SK-N-MC (cell line): Measurements from ENCODE around the gene SMYD4.

Experiments used
- EZH2 ChIP-seq: fragments of 200-600 bp; sonication (generic); IDR thresholded peaks from one replicate; pipeline ENCODE4 v1.6.1; 2017; ENCODE audit warnings: antibody characterized with exemption
- FOXP2 ChIP-seq: optimal IDR thresholded peaks from 2 replicates; pipeline ENCODE3; 2011; ENCODE audit warnings: mild to moderate bottlenecking, moderate library complexity; ENCODE audit not compliant: insufficient read depth; ENCODE audit errors: extremely low read length, control extremely low read depth
- POLR2AphosphoS5 ChIP-seq: IDR thresholded peaks from 2 replicates; pipeline ENCODE4 v1.6.1; 2012; ENCODE audit warnings: mild to moderate bottlenecking, low read depth, low read length, borderline replicate concordance

GRCh38 chr17:1843947-1844346 lies 14.2 kb upstream of the SMYD4 start:
- TF ChIP-seq POLR2AphosphoS5 = no peak
- TF ChIP-seq EZH2 = no peak
- no peak for TF ChIP-seq FOXP2
